ENCODE results near the gene GPRC5A.

Gene GPRC5A

DNA sequence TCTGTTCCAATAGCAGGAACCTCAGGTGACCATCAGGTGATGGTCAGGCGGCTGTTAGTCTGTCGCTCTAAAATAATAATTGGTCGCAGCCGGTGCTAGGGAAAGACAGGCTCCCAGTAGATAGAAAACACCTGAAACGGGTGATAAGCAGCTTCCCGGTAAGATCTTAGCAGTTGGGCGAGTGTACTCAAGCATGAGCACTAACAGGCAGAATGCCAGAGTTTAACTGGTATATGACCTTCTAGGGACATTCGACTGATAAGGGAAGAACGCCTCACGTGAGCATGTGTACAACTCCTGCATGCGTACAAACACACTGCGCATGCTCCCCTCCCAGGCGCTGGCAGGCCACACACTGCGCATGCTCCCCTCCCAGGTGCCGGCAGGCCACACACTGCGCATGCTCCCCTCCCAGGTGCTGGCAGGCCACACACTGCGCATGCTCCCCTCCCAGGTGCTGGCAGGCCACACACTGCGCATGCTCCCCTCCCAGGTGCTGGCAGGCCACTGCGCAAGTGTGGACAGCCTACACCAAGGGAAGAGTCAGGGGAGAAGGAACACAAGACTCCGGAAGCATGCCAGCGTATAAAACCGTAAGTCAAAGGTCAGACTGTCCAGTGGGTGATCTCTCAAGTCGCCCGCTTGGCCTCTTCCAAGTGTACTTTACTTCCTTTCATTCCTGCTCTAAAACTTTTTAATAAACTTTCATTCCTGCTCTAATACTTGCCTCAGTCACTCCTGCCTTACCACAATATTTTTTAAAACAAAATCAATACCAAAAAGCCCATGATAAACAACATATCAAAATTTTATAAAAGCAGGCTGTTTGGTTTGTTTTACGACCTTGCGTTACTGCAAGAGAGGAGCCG, 36.1 kb downstream of the GPRC5A start:
- DNase-seq (ENCODE audit: extremely low read depth, low read depth) = no peak
- peak overlapping the region; percentile 29 for H3K4me3 ChIP-seq (replicated peaks; ENCODE audit: low read depth, low read length)
- TF ChIP-seq, protein P1, sequence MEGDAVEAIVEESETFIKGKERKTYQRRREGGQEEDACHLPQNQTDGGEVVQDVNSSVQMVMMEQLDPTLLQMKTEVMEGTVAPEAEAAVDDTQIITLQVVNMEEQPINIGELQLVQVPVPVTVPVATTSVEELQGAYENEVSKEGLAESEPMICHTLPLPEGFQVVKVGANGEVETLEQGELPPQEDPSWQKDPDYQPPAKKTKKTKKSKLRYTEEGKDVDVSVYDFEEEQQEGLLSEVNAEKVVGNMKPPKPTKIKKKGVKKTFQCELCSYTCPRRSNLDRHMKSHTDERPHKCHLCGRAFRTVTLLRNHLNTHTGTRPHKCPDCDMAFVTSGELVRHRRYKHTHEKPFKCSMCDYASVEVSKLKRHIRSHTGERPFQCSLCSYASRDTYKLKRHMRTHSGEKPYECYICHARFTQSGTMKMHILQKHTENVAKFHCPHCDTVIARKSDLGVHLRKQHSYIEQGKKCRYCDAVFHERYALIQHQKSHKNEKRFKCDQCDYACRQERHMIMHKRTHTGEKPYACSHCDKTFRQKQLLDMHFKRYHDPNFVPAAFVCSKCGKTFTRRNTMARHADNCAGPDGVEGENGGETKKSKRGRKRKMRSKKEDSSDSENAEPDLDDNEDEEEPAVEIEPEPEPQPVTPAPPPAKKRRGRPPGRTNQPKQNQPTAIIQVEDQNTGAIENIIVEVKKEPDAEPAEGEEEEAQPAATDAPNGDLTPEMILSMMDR (IDR thresholded peaks at IDR 0.05; ENCODE audit: low read depth, low read length, missing control alignments) = no peak

DNA sequence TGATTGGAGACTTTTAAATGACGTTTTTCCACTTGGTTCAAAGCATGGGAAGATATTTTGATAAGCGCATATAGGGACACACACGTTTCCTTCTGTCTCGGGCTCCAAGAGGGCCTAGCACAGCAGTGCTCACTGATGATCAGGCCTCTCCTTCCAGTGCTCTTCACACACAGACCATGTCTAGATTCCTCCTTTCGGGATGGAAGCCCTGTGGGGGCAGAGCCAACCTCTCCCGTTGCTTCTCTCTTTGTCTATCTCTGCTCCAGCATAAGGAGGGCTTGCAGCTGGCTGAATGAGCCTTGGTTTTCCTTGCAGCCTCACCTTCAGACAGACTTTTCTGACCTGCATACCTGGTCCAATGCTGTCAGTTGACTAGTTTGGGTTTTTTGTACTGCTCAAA, 38.3 kb downstream of the GPRC5A start:
- DNase-seq (ENCODE audit: extremely low read depth, low read depth) = no peak
- TF ChIP-seq, protein P1 (IDR thresholded peaks at IDR 0.05; ENCODE audit: low read depth, low read length, missing control alignments) = no peak
- H3K4me3 ChIP-seq (replicated peaks; ENCODE audit: low read depth, low read length) = no peak overlapping the region

DNA sequence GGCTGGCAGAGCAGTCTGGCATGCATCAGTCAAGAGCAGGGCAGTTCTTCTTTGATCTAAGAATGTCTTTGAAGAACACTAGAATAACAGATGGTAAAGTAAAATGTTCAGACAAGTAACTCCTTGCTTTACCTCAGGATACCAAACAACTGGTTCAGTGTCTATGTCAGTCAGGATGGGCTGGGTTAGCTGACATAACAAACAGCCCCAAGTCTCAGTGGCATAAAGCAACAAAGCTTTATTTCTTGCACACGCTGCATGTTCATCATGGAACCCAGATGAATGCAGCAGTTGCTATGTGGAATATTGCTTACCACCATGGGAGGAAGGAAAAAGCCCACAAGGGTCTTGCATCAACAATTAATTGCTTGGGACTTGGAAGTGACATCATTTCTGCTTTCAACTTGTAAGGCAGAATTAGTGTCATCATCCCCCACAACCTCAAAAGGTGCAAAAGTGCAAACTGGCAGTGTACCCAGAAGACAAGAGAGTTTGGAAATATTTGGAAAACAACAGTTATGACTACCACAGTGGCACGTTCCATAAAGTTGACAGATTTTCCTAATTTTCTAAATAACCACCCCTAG, 39.4 kb downstream of the GPRC5A start:
- DNase-seq (ENCODE audit: extremely low read depth, low read depth) = no peak
- TF ChIP-seq, protein P1 (IDR thresholded peaks at IDR 0.05; ENCODE audit: low read depth, low read length, missing control alignments) = no peak
- no peak overlapping the region for H3K4me3 ChIP-seq (replicated peaks; ENCODE audit: low read depth, low read length)

DNA sequence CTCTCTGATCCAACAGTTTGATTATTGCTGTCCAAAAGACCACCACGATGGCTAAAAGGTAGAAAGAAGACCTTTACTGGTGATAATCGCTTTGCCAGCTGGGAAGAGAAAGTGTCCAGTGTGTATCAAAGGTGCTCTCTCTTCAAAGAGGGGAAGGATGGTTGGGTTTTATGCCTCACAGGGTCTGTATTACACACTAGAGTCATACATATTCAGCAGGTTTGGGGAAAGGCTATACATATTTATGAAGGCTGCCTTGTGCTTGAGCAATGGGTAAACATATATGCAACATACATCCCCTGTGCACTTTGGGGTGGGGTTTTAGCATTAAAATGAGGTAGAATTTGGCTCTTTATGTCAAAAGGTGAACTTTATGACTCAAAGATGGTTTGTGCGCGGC, 42.4 kb downstream of the GPRC5A start:
- no peak for DNase-seq (ENCODE audit: extremely low read depth, low read depth)
- TF ChIP-seq, protein P1 (IDR thresholded peaks at IDR 0.05; ENCODE audit: low read depth, low read length, missing control alignments) = no peak
- H3K4me3 ChIP-seq (replicated peaks; ENCODE audit: low read depth, low read length) = no peak overlapping the region

DNA sequence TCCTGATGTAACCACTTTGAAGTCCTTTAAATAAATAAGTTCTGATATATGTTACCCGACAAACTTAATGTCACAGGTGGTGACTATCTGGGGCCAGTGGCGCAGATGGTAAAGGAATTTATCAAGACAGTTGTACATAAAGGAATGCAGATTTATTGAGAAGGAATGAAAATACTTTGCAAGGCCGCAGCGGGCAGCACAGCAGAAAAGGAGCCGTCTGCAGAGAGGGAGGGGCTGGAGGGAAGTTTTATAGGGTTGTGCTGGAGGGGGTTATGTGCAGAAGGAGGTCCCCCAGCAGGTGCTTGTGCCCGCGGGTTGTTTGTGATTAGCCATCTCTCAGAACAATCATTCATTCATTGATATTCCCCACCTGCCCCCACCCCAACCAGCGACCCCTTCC, 43.2 kb downstream of the GPRC5A start:
- TF ChIP-seq, protein P1 (IDR thresholded peaks at IDR 0.05; ENCODE audit: low read depth, low read length, missing control alignments) = no peak
- no peak overlapping the region for H3K4me3 ChIP-seq (replicated peaks; ENCODE audit: low read depth, low read length)
- DNase-seq (ENCODE audit: extremely low read depth, low read depth) = no peak

DNA sequence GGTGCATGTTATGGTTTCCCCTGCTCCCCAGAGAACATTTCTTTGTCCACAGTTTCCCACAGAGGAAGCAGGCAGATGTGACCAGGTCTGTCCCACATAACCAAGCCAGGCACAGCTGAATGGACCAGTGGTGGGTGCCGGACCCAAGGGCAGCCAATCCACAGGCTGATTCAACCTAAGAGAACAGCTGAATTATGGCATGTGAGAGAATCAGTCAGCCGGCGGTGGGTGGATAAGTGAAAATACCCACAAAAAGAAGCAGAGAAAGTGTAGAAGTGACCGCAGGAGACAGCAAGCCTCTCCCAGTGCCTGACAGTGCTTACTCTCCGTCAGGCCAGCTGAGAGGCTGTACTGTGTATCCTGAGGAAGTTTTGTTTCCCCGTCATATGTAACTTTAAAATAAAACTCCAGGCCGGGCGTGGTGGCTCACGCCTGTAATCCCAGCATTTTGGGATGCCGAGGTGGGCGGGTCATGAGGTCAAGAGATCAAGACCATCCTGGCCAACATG, 45.7 kb downstream of the GPRC5A start:
- H3K4me3 ChIP-seq (replicated peaks; ENCODE audit: low read depth, low read length) = no peak overlapping the region
- no peak for DNase-seq (ENCODE audit: extremely low read depth, low read depth)
- TF ChIP-seq, protein P1 (IDR thresholded peaks at IDR 0.05; ENCODE audit: low read depth, low read length, missing control alignments) = no peak

Measured in HFF-Myc (cell line).